WTC11 (cell line): ENCODE data around the gene DMPK. TPM values are rescaled to one million over a fixed set of nuclear protein-coding genes. Genes with fewer than 3 reads are reported as not detected.
A peak's percentile ranks its signal among the peaks of the same experiment; 100 is the strongest.

Experiments used
- ATAC-seq: fragments of 200-7000 bp; cut with Tn5 transposase; 2 replicates; pipeline ENCODE4 v1.10.0; 2021; ENCODE audit warnings: mild to moderate bottlenecking, moderate library complexity
- CTCF ChIA-PET: fragments of 300-600 bp; sonication (Branson Sonifier 250); formaldehyde crosslinking; loops from one replicate; lab custom pipeline; 2021; ENCODE audit warnings: antibody characterized with exemption; lab: Charles Lee
- POLR2A ChIA-PET: fragments of 350-600 bp; sonication (Branson Sonifier 250); formaldehyde crosslinking; loops from one replicate; lab custom pipeline; 2021; ENCODE audit warnings: antibody characterized with exemption; lab: Charles Lee
- DNase-seq: peaks from one replicate; pipeline ENCODE4 v3.0.0; 2021; ENCODE audit warnings: low spot score
- H3K27ac Mint-ChIP-seq: 2 replicates; pipeline ENCODE4 v1.8.0; 2021; ENCODE audit warnings: mixed read lengths
- H3K27me3 Mint-ChIP-seq: 2 replicates; pipeline ENCODE4 v1.8.0; 2021; ENCODE audit warnings: low read depth, mild to moderate bottlenecking, moderate library complexity, mixed read lengths
- H3K36me3 Mint-ChIP-seq: 2 replicates; pipeline ENCODE4 v1.8.0; 2021; ENCODE audit warnings: mixed read lengths
- H3K4me1 Mint-ChIP-seq: 2 replicates; pipeline ENCODE4 v1.8.0; 2022; ENCODE audit warnings: mixed read lengths
- H3K4me3 Mint-ChIP-seq: 2 replicates; pipeline ENCODE4 v1.8.0; 2021; ENCODE audit warnings: mild to moderate bottlenecking, moderate library complexity, mixed read lengths
- H3K9me3 Mint-ChIP-seq: 2 replicates; pipeline ENCODE4 v1.8.0; 2021; ENCODE audit warnings: mixed read lengths
- ATF1 ChIP-seq: sonication (generic); formaldehyde crosslinking; IDR thresholded peaks from 2 replicates; pipeline ENCODE4 v1.8.1; 2023; ENCODE audit warnings: mild to moderate bottlenecking, moderate library complexity, missing genetic modification reagents
- CBFB ChIP-seq: sonication (generic); formaldehyde crosslinking; IDR thresholded peaks from 2 replicates; pipeline ENCODE4 v1.8.1; 2022; ENCODE audit warnings: mild to moderate bottlenecking, low read depth, missing genetic modification reagents
- CREB1 ChIP-seq: sonication (generic); formaldehyde crosslinking; IDR thresholded peaks from 2 replicates; pipeline ENCODE4 v1.8.0; 2023; ENCODE audit warnings: mild to moderate bottlenecking, missing genetic modification reagents
- EMX1 ChIP-seq: fragments of 250-450 bp; sonication (Bioruptor Pico); IDR thresholded peaks from 2 replicates; pipeline ENCODE4 v1.8.0; 2021; ENCODE audit warnings: mild to moderate bottlenecking
- ETV6 ChIP-seq: sonication (generic); formaldehyde crosslinking; IDR thresholded peaks from 2 replicates; pipeline ENCODE4 v1.8.1; 2022; ENCODE audit warnings: mild to moderate bottlenecking, missing genetic modification reagents
- FOXJ3 ChIP-seq: sonication (generic); formaldehyde crosslinking; IDR thresholded peaks from 2 replicates; pipeline ENCODE4 v1.9.0; 2021; ENCODE audit warnings: missing genetic modification reagents, mild to moderate bottlenecking, borderline replicate concordance
- GRHL2 ChIP-seq: fragments of 250-450 bp; sonication (Bioruptor Pico); IDR thresholded peaks from 2 replicates; pipeline ENCODE4 v1.8.0; 2022; ENCODE audit warnings: mild to moderate bottlenecking, moderate library complexity; ENCODE audit not compliant: insufficient replicate concordance, severe bottlenecking
- HMGA2 ChIP-seq: fragments of 250-450 bp; sonication (Bioruptor Pico); IDR thresholded peaks from 2 replicates; pipeline ENCODE4 v1.4.0; 2021; ENCODE audit warnings: mild to moderate bottlenecking, moderate library complexity
- JUN ChIP-seq: sonication (generic); formaldehyde crosslinking; IDR thresholded peaks from 2 replicates; pipeline ENCODE4 v1.8.0; 2023; ENCODE audit warnings: mild to moderate bottlenecking, missing genetic modification reagents
- NR3C1 ChIP-seq: sonication (generic); formaldehyde crosslinking; conservative IDR thresholded peaks from 2 replicates; pipeline ENCODE4 v1.8.1; 2023; ENCODE audit warnings: low read depth, mild to moderate bottlenecking, missing genetic modification reagents
- OVOL2 ChIP-seq: fragments of 250-450 bp; sonication (Bioruptor Pico); IDR thresholded peaks from 2 replicates; pipeline ENCODE4 v1.9.0; 2021; ENCODE audit warnings: mild to moderate bottlenecking, borderline replicate concordance
- RORB ChIP-seq: fragments of 250-450 bp; sonication (Bioruptor Pico); IDR thresholded peaks from 2 replicates; pipeline ENCODE4 v1.9.0; 2021; ENCODE audit warnings: mild to moderate bottlenecking
- SMAD4 ChIP-seq: sonication (generic); formaldehyde crosslinking; IDR thresholded peaks from 2 replicates; pipeline ENCODE4 v1.8.0; 2022; ENCODE audit warnings: mild to moderate bottlenecking, missing genetic modification reagents
- TCF7 ChIP-seq: sonication (generic); formaldehyde crosslinking; IDR thresholded peaks from 2 replicates; pipeline ENCODE4 v1.8.0; 2022; ENCODE audit warnings: mild to moderate bottlenecking, low read depth, missing genetic modification reagents, moderate library complexity
- ZBTB21 ChIP-seq: sonication (generic); formaldehyde crosslinking; IDR thresholded peaks from 2 replicates; pipeline ENCODE4 v1.8.1; 2023; ENCODE audit warnings: mild to moderate bottlenecking, missing genetic modification reagents, borderline replicate concordance
- ZNF219 ChIP-seq: sonication (generic); formaldehyde crosslinking; IDR thresholded peaks from 2 replicates; pipeline ENCODE4 v1.8.0; 2023; ENCODE audit warnings: missing genetic modification reagents, mild to moderate bottlenecking, borderline replicate concordance
- ZNF263 ChIP-seq: sonication (generic); formaldehyde crosslinking; IDR thresholded peaks from 2 replicates; pipeline ENCODE4 v1.8.1; 2022; ENCODE audit warnings: low read depth, mild to moderate bottlenecking, moderate library complexity, missing genetic modification reagents
- ZNF416 ChIP-seq: fragments of 250-450 bp; sonication (Bioruptor Pico); IDR thresholded peaks from 2 replicates; pipeline ENCODE4 v1.9.0; 2021; ENCODE audit warnings: mild to moderate bottlenecking, inconsistent platforms
- ZNF671 ChIP-seq: fragments of 250-450 bp; sonication (Bioruptor Pico); IDR thresholded peaks from 2 replicates; pipeline ENCODE4 v1.8.0; 2021; ENCODE audit warnings: mild to moderate bottlenecking
- total RNA-seq: library from RNA; stranded (reverse); gene quantifications from 3 replicates; pipeline ENCODE4 v1.2.3, GENCODE V29; 2021
- TF ChIP-seq, protein P1 (sequence below): sonication (generic); formaldehyde crosslinking; IDR thresholded peaks from 2 replicates; pipeline ENCODE4 v1.8.1; 2023; ENCODE audit warnings: mild to moderate bottlenecking, moderate library complexity, missing genetic modification reagents
- TF ChIP-seq, protein P2 (sequence below): sonication (generic); formaldehyde crosslinking; IDR thresholded peaks from 2 replicates; pipeline ENCODE4 v1.8.1; 2023; ENCODE audit warnings: mild to moderate bottlenecking, missing genetic modification reagents, borderline replicate concordance
- TF ChIP-seq, protein P3 (sequence below): fragments of 250-450 bp; sonication (Bioruptor Pico); IDR thresholded peaks from 2 replicates; pipeline ENCODE4 v1.8.0; 2021; ENCODE audit warnings: mild to moderate bottlenecking

DMPK gene
- total RNA-seq, 1 experiment from 2014 or later = 42.7 TPM

DNA sequence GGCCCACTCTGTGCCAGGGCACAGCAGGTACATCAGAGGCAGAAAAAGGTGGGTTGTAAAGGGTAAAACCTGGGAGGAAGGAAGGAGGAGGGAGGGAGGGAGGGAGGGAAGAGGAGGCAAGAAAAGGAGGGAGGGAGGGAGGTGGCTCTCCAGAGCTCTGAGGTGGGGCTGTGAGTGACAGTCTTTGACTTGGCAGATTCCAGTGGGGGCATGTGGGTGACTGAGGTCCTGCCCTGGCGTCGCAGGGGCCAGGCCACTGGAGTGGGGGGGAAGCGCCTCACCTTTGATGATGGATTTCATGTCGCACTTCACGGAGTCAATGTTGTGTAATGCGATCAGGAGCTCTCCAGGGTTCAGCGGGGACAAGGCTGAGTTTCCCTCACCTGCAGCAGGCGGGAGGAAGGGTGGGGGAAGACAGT, 38.8 kb upstream of the DMPK start:
- H3K27ac Mint-ChIP-seq = peak overlapping the region; percentile 28; the same call in 1 of the 2 replicates
- ChIA-PET POLR2A (interaction anchor here (1.1 kb wide), 1 partner anchor 50 kb away, joined by 3 read pairs; no protein-coding TSS in a partner anchor), CTCF (interaction anchor here (0.6 to 1.4 kb wide), 5 partner anchors 22 to 81 kb away, joined by 3 to 6 read pairs (median 4); partner anchors contain the start of genes FOXA3 and MYPOP)
- DNase-seq (no peak), ATAC-seq (no peak)
- H3K36me3 Mint-ChIP-seq = peaks cover 40% of the 10 kb centered on the region
- no peaks in the 10 kb centered on the region for H3K9me3 Mint-ChIP-seq
- peaks cover 25% of the 10 kb centered on the region for H3K4me1 Mint-ChIP-seq
- TF ChIP-seq HMGA2 (CRISPR knock-in tag) (no peak), JUN (CRISPR knock-in tag) (no peak), ZNF416 (CRISPR knock-in tag) (no peak), GRHL2 (CRISPR knock-in tag) (no peak), ZBTB21 (no peak)
- TF ChIP-seq, protein P1, sequence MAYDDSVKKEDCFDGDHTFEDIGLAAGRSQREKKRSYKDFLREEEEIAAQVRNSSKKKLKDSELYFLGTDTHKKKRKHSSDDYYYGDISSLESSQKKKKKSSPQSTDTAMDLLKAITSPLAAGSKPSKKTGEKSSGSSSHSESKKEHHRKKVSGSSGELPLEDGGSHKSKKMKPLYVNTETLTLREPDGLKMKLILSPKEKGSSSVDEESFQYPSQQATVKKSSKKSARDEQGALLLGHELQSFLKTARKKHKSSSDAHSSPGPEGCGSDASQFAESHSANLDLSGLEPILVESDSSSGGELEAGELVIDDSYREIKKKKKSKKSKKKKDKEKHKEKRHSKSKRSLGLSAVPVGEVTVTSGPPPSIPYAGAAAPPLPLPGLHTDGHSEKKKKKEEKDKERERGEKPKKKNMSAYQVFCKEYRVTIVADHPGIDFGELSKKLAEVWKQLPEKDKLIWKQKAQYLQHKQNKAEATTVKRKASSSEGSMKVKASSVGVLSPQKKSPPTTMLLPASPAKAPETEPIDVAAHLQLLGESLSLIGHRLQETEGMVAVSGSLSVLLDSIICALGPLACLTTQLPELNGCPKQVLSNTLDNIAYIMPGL (CRISPR knock-in tag) = no peak
- H3K4me3 Mint-ChIP-seq = no peak overlapping the region
- H3K27me3 Mint-ChIP-seq = no peaks in the 10 kb centered on the region

DNA sequence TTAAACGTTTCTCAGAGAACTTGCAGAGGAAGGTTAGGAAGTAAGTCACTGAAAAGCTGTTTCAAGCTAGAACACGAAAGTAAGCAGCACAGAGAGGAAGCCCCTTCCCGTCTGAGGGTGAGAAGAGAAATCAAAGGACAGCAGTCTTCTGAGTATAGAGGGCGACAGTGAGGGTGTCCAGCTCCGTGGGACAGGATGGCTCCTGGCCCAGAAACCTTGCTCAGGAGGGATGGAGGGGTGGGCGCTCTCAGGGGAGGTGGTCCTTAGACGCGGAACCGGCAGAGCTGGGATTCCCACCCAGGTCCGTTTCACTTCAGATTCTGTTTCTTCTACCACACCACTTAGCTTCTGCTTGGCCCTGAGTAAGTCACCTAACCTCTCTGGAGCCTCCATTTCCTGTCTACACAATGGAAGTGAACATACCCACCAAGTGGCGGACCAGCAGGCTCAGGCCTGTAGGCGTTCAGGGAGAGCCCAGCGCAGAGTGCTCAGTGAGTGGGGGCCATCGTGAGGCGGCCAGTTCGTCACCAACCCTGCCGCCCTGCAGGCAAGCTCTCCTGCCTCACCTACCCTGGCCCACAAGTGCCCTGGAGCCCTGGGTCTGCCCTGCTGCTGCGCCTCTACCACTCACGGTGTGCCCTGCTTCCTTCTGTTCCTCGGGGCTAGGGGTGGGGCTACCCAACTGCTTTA, 38.3 kb upstream of the DMPK start:
- no peaks in the 10 kb centered on the region for H3K27me3 Mint-ChIP-seq
- no peak for ATAC-seq
- peak overlapping the region; percentile 42 for H3K27ac Mint-ChIP-seq
- H3K4me1 Mint-ChIP-seq = peaks cover 25% of the 10 kb centered on the region
- H3K9me3 Mint-ChIP-seq = no peaks in the 10 kb centered on the region
- no peak for DNase-seq
- peaks cover 35% of the 10 kb centered on the region for H3K36me3 Mint-ChIP-seq
- H3K4me3 Mint-ChIP-seq = no peak overlapping the region
- TF ChIP-seq, protein P2, sequence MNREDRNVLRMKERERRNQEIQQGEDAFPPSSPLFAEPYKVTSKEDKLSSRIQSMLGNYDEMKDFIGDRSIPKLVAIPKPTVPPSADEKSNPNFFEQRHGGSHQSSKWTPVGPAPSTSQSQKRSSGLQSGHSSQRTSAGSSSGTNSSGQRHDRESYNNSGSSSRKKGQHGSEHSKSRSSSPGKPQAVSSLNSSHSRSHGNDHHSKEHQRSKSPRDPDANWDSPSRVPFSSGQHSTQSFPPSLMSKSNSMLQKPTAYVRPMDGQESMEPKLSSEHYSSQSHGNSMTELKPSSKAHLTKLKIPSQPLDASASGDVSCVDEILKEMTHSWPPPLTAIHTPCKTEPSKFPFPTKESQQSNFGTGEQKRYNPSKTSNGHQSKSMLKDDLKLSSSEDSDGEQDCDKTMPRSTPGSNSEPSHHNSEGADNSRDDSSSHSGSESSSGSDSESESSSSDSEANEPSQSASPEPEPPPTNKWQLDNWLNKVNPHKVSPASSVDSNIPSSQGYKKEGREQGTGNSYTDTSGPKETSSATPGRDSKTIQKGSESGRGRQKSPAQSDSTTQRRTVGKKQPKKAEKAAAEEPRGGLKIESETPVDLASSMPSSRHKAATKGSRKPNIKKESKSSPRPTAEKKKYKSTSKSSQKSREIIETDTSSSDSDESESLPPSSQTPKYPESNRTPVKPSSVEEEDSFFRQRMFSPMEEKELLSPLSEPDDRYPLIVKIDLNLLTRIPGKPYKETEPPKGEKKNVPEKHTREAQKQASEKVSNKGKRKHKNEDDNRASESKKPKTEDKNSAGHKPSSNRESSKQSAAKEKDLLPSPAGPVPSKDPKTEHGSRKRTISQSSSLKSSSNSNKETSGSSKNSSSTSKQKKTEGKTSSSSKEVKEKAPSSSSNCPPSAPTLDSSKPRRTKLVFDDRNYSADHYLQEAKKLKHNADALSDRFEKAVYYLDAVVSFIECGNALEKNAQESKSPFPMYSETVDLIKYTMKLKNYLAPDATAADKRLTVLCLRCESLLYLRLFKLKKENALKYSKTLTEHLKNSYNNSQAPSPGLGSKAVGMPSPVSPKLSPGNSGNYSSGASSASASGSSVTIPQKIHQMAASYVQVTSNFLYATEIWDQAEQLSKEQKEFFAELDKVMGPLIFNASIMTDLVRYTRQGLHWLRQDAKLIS = no peak
- no peak for TF ChIP-seq NR3C1
- TF ChIP-seq ATF1 (CRISPR knock-in tag) = no peak
- no peak for TF ChIP-seq SMAD4
- TF ChIP-seq RORB (CRISPR knock-in tag) = no peak
- TF ChIP-seq, protein P1 (CRISPR knock-in tag) = no peak
- no peak for TF ChIP-seq ZNF416 (CRISPR knock-in tag)
- TF ChIP-seq, protein P3, sequence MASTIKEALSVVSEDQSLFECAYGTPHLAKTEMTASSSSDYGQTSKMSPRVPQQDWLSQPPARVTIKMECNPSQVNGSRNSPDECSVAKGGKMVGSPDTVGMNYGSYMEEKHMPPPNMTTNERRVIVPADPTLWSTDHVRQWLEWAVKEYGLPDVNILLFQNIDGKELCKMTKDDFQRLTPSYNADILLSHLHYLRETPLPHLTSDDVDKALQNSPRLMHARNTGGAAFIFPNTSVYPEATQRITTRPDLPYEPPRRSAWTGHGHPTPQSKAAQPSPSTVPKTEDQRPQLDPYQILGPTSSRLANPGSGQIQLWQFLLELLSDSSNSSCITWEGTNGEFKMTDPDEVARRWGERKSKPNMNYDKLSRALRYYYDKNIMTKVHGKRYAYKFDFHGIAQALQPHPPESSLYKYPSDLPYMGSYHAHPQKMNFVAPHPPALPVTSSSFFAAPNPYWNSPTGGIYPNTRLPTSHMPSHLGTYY (CRISPR knock-in tag) = no peak
- TF ChIP-seq CBFB (CRISPR knock-in tag) = no peak
- TF ChIP-seq FOXJ3 (CRISPR knock-in tag) = no peak
- no peak for TF ChIP-seq ETV6
- TF ChIP-seq OVOL2 (CRISPR knock-in tag) = no peak
- TF ChIP-seq TCF7 (CRISPR knock-in tag) = no peak
- no peak for TF ChIP-seq CREB1 (CRISPR knock-in tag)
- no peak for TF ChIP-seq ZNF671 (CRISPR knock-in tag)
- no peak for TF ChIP-seq ZNF263 (CRISPR knock-in tag)
- no peak for TF ChIP-seq ZNF219 (CRISPR knock-in tag)
- no peak for TF ChIP-seq EMX1 (CRISPR knock-in tag)
- POLR2A ChIA-PET = interaction anchor here (1.1 kb wide), 1 partner anchor 50 kb away, joined by 3 read pairs; no protein-coding TSS in a partner anchor
- CTCF ChIA-PET = interaction anchor here (0.5 to 7.2 kb wide), 7 partner anchors 21 to 97 kb away, joined by 3 to 135 read pairs (median 4); partner anchors contain the start of genes FOXA3, MYPOP, SIX5 and SYMPK
